ENCODE measurements around the gene HADHA.

- TF ChIP-seq CHD2 (IDR thresholded peaks at IDR 0.05; ENCODE audit: low read length, partially characterized antibody) (no peak), RCOR1 (IDR thresholded peaks at IDR 0.05; ENCODE audit: low read length) (no peak), TAF1 (IDR thresholded peaks at IDR 0.05; ENCODE audit: borderline replicate concordance, low read depth, low read length) (no peak), POLR2AphosphoS5 (IDR thresholded peaks at IDR 0.05; ENCODE audit: low read depth, low read length) (no peak), TEAD4 (IDR thresholded peaks at IDR 0.05; ENCODE audit: borderline replicate concordance, insufficient read depth) (no peak), FOXJ3 (CRISPR knock-in tag; IDR thresholded peaks at IDR 0.05) (no peak), CTCF (IDR thresholded peaks at IDR 0.05) (no peak), YY1 (IDR thresholded peaks at IDR 0.05; ENCODE audit: low read depth) (no peak), ELF1 (IDR thresholded peaks at IDR 0.05) (no peak), MXI1 (IDR thresholded peaks at IDR 0.05; ENCODE audit: low read depth, low read length) (no peak)
Observed at GRCh38 chr2:26224095-26224494, 20.3 kb downstream of the HADHA start.

All from SK-N-SH (cell line).